GM19328 (cell line): ENCODE results near the gene EIF6.

Experiments used
- ATAC-seq: cut with Tn5 transposase; IDR thresholded peaks from one replicate; pipeline ENCODE4 v1.9.1; 2021; ENCODE audit warnings: mild to moderate bottlenecking, moderate library complexity; ENCODE audit not compliant: unreplicated experiment

EIF6 gene

GRCh38 chr20:35314816-35315631 is 30.5 kb upstream of the EIF6 start:
- no peak for ATAC-seq

- no peak for ATAC-seq
Measured at GRCh38 chr20:35312318-35312717, 27.7 kb upstream of the EIF6 start.

- no peak for ATAC-seq
Measured at GRCh38 chr20:35311822-35312221, 27.2 kb upstream of the EIF6 start.

DNA sequence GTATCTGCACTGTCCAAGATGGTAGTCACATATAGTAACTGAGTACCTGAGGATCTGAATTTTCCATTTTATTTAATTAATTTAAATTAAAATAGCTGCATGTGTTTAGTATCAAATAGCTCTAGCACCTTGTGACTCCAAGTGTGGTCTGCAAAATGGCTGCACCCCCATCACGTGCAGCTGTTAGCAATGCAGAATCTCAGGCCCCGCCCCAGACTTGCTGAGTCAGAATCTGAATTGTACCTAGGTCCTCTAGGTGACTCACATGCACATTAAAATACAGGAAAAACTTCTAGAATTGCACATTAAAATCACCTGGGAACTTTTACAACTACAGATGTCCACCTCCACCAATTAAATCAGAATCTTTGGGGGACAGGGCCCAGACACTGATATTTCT is 26.8 kb upstream of the EIF6 start:
- ATAC-seq = no peak

DNA sequence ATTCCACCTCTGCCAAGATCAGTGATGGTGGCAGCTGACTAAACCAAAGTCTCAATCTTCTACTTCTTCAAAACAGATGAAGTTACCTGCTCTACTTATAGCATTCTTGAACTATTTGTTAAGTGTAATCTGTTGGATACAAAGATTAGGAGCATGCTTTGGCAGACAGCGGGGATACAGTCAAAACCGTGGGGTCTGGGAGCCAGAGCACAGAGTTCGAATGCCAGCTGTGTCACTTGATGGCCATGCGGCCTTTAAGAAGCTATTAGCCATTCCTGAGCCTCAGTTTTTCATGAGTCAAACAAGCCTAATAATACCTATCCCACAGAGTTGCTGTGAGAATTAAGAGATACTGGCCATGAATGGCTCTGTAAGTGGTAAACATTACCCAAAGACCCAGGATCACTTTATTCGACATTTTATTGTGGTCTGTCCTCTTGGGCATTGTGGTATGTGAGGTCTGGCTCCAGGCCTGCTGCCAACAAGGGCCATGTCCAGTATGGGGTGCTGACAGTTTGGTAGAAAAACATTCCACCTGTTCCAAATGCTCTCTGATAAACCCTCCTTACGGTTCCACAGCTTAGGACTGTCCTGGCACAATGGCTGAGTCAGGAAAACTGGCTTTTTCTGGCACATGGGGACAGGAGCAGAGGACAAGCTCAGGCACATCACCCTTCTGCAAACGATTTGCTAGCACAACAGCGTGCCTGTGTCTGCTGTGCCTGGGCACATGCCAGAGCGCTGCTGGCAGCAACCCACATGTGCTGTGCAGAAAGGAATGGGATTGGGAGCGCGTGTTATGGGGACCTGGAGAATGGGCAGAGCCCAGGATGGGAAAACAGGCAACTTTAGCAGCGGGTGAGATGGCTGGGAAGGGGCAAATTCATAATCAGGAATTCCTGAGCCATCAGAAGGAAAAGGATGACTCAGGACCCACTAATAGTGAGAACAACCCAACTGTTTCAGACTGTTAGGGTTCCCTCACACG is 23.4 kb upstream of the EIF6 start:
- ATAC-seq = no peak

DNA sequence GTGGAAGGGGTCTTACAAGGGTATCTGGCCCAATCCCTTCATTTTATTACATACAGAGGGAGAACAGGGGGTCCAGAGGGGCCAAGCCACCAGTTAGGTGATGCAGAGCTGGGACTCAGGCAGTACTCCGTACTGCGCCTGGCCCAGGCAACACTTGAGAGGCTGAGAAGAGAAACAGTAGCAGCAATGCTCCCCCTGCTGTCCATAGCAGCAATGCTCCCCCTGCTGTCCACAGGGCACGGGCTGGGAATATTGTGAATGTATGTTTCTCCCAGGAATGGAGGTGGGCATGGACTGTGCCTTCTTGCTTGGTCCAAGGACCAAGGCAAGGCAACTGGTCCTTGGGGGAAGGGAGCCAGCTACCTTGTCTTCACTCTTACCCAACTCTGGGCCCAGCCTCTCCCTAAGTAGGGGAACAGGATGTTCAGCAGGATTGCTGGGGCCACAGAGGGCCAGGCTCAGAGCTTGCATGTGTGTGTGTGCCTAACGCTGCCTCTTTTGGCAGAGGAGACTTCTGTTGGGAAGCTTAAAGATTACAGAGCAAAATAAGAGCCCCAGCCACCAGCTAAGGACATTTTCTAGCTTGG is 22.5 kb upstream of the EIF6 start:
- no peak for ATAC-seq

GRCh38 chr20:35305682-35306556 is 21.3 kb upstream of the EIF6 start:
- no peak for ATAC-seq

DNA sequence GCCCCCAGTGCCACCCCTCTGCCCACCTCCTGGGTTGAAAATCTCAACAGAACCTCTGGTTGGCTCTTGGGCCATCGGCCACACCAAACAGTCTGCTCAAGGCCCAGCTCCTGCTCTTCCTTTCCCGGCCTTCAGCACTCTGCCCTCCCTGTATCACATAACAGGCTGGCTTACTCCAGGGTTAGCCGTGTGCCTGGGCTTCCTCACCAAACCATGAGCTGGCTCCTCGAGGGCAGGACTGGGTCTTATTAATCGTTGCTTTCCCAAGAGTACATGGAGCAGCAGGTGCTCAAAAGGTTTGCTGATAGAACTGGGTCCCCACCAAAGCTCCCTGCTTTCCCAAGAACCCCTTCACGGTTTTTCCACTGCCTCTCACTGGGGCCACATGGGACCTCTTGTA is 20.4 kb upstream of the EIF6 start:
- ATAC-seq = no peak

- no peak for ATAC-seq
Measured at GRCh38 chr20:35303735-35304491, 19.3 kb upstream of the EIF6 start.

GRCh38 chr20:35303382-35303734 is 18.8 kb upstream of the EIF6 start:
- no peak for ATAC-seq

DNA sequence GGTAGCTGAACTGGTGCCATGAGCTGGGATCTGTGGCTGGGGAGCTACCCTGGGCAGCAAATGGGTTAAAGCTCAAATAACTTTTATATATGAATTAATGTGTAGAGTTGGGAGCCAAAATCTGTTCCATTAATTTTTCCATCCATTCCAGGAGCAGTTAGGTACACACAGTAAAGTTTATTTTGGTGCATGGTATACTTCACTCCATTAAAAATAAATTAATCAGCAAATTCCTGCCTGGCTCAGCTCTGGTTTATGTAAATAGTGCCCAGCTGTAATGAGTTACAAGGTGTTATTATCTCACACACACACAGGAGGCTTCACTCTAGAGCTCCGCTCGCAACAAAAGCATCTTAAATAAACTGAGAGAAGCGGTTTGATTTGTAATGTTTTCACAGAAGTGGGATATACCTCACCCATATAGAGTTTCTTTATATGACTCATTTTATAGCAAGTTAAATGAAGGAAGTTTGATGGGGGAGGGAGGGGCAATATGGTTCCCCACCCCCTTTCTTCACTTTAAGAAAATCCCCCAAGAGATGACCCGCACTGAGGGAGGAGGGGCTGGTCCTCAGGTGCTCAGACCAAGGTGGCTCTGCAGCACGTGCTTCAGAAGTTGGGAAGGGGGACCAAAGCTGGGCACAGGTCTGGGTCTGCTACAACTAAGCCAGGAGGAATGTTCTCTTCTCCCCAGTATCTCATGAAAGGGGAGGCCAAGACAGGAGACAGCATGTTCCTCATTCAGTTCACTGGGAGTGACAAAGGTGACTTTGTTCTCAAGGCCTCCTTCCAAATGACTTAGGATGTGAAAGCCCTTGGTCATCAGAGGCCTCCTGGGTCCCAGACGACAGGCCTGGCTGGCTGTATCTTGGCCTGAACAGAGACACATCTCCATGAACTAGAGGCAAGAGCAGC is 18.1 kb upstream of the EIF6 start:
- ATAC-seq = no peak

GRCh38 chr20:35301426-35301825 is 16.9 kb upstream of the EIF6 start:
- no peak for ATAC-seq

DNA sequence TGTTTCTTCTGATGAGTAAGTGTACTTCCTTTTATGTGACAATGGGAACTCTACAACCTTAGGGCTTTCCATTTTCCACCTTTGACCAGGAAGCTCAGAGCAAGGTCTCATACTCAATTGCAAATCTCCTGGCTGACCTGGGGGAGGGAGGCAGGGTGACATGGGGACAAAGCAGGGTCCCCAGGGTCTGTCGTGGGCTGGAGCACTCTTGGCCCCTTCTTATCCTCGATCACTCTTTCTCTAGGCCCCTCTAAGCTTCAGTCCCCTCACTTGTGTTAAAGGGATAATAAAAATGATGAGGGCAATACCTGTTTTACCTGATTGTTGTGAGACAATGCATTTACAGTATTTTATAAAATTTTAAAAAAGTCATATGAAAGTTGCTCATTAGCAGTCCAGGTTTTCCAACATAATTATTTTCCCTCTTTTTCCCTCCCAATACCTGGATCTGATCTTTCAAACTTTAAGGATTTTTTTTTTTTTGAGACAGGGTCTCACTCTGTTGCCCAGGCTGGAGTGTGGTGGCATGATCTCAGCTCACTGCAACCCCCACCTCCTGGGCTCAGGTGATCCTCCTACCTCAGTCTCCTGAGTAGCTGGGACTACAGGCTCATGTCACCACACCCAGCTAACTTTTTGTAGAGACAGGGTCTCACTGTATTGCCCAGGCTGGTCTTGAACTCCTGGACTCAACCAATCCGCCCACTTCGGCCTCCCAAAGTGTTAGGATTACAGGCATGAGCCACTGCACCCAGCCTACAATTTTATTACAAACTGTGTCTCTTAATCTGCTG is 16.1 kb upstream of the EIF6 start:
- ATAC-seq = no peak

- no peak for ATAC-seq
Measured at GRCh38 chr20:35299780-35300179, 15.2 kb upstream of the EIF6 start.

GRCh38 chr20:35298264-35298663 is 13.7 kb upstream of the EIF6 start:
- no peak for ATAC-seq

- no peak for ATAC-seq
Measured at GRCh38 chr20:35297740-35298139, 13.2 kb upstream of the EIF6 start.

GRCh38 chr20:35297155-35297554 is 12.6 kb upstream of the EIF6 start:
- no peak for ATAC-seq

GRCh38 chr20:35296101-35296554 is 11.6 kb upstream of the EIF6 start:
- ATAC-seq = no peak
